HCEC 1CT (cell line): ENCODE measurements around the gene EYS.
"Not testable (repeated sequence)": the region's sequence is repeated elsewhere in the genome, so short reads cannot be mapped to it uniquely, and the experiment has no call there.

Experiments
- DNase-seq: peaks from one replicate; pipeline ENCODE4 v3.0.0-alpha.2; 2017

EYS gene

DNA sequence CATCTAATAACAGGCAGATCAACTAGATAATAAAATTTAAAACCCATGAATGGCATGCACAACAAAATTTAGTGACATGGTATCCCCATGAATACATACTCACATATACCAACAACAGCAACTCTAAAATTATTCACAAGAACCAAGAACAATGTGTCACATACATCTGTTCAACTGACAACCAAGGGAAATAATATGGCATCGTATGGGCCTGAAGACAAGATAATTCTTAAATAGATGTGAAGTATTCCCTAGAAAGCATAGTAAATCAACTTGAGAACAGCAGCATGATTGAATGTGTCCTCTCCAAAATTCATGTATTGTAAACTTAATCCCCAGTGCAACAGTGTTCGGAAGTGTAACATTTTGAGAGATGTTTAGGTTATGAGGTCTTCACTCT lies 635.5 kb downstream of the EYS start:
- DNase-seq: no peak

DNA sequence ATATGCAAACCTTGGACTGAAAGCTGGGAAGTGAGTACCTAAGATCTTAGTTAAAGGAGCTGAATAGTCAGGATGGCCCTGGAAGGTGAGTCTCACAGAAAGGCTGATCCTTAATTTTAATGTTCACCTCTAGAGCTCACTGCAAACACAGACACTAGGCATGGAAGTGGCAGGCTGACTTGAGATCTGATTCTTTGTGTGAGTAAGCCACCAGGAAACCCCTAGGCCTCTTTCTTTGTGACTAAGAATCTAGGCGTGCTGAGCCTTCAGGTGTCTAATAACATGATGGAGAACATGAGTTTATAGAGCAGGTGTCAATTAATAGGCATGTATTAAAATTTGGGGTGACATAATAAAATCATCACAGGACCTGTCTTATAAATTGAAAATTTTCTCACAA lies 642.2 kb downstream of the EYS start:
- DNase-seq: no peak

DNA sequence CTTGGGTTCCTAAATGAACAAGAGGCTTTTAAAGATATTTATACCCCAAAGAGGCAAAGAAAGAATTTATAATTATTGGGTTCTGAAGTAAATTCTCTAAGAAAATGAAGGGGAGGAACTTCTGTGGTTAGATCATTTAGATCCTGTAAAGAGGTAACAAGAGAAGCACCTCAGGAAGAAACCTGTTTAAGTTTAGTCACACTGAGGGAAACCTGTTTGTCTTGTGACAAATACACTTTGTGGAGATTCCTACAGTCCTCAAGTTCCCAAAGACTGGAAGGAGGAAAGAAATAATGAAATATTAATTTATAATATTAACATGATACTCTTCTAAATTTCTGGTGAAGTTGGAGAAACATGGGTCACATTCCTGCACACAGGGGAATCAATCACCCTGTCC lies 647.5 kb downstream of the EYS start:
- DNase-seq: no peak

DNA sequence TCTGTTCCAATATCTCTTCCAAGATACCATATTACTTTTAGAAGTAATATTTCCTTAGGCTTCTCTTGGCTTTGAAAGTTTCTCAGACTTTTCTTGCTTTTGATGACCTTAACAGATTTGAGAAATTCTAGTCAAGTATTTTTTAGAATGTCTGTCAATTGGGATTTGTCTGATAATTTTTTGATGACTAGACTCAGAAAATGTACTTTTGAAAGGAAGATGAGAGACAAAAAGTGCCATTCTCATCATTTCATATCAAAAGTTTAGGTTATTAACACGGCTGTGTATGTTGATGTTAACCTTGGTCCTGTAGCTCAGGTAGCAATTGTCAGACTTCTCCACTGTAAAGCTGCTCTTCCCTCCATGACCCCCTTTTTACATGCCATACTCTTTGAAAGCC lies 651.5 kb downstream of the EYS start:
- no peak for DNase-seq

DNA sequence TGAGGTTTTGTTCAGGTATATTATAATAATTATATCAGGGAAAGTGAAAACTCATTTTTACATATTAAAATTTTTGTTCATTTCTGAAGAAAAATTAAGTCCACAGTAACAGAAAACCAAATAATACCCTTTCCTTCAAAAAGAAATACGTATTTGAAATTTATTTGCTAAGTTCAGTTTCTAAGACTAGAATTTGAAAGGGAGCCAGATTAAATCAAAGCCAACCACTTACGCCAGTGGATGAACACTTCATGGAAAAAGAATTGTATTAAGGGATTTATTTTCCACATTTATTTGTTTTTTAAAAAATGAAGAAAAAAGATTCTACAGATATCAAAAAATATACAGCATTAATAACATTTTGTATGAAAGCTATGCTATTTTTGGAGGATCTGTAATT lies 654.4 kb downstream of the EYS start:
- DNase-seq: no peak

DNA sequence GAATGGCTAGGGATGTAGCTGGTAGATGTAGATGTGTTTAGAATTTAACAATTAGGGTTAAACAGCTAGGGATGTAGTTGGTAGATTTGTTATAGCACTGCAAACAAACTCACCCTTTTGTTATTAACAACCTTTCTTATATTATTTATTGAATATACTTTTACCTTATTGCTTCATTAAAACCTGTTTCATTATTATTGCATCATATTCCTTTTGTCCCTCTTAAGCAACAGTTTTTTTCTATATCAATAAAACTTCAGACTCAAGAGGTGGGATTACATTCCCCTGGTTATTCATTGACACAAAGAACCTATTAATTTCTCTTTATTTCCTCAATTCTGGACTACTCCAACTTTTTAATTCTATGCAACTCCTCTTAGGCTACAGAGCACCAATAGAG lies 661.2 kb downstream of the EYS start:
- DNase-seq: no peak

DNA sequence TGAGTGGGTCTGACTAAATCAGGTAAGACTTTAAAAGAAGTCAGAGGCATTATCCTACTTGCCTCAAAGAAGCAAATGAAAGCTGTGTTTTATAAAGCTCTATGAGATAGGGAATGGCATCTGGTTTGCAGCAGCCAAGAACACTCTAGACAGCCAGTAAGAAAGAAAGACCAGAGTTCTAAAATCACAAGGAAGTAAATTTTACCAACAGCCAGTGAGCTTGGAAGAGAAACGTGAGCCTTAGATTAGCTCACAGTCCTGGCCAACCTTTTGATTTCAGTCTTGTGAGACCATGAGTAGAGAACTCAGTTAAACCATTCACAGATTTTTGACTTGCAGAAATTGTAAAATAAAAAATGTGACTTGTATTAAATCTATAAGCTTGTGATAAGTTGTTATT lies 693.0 kb downstream of the EYS start:
- DNase-seq: no peak

DNA sequence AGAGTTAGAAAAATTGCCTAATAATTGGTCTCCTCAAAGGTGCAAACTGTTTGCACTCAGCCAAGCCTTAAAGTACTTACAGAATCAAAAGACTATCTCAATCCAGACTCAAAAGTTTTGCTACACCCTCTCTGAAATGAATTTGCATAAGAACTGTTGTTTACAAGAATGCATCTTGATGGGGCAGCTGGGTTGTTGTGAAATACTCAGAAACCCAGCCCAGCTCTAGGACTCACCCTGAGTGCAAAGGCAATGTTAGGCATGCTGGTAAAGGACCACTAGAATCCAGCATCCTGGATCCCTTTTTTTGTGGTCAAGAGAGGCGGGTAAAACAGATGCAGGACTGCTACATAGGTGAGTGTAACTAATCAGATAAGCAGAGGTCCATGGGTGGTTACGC lies 700.2 kb downstream of the EYS start:
- DNase-seq: no peak

DNA sequence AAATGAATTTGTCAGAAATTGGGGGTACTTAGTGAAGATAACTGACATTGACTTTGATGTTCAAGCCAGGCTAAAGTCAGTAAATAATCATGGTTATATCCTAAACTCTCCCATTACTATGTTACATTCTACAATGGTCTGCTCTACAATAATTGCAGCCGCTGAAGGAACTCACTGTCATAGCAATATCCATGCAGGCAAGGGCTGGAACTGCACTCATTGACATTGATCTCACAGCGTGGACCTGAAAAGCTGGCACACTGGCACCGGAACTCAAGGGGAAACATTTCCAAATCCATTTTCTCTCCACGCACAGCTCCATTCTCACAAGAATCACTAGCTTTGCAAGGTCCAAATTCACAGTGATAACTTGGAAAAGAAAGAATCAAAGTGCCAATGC lies 702.7 kb downstream of the EYS start:
- no peak for DNase-seq

DNA sequence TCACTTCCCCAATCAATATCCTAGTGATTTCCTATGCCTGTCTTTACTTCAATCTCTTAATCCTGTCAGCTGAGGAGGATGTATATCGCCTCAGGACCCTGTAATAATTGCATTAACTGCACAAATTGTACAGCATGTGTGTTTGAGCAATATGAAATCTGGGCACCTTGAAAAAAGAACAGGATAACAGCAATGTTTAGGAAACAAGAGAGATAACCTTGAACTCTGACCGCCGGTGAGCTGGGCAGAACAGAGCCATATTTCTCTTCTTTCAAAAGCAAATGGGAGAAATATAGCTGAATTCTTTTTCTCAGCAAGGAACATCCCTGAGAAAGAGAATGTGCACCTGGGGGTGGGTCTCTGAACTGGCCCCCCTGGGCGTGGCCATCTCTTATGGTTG lies 704.1 kb downstream of the EYS start:
- DNase-seq: not testable (repeated sequence)

DNA sequence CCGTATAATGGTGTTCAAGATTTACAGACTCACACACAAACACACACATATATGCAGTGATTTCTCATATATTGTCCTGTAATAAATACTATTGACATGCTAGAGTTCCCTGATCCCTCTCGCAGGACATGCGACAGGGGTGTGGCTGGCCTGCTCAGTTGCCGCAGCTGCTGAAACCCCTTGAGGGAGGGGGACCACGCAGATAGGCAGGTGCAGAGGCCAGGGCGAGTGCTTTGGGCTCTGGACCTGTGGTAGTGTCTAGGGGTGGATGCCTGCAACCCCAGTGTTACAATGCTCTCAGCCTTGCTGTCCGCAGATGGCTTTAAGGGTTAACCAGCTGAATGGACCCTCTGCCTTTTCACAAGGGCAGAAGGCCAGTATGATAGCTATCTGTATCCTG lies 706.2 kb downstream of the EYS start:
- DNase-seq: no peak

DNA sequence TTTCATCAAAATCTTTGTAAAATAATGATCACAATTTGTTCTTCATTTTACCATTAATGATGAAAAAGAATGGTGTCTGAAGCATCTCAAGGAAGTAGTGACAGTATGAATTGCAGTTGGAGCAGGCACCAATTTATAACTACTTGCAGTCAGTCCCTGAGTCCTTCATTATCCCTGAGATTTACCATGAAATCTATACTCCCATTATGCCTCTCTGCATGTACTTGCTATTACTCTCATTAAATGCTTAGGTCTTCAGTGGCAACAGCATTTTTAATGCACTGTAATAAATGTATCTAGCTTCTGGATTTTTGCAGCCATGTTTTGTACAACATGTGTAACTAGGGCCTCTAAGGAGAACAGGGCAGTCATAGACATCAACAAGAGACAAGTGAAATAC lies 708.8 kb downstream of the EYS start:
- no peak for DNase-seq

DNA sequence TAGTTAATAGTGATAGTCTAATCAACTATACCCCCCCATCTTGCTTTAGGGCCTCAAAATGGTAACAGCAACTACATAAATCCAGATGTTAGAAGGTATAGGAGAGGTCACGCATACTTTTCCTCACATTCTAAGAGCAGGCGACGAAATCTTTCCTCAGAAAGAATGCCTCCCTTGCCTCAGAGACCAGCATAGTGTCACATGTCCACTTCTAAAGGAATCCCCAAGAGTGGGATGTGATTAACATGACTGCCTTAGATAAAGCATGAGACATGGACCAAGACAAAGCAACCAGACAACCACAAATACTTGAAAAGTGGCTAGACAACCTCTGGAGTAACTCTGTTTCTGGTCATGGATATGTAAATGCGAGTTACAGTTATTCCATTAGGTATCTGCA lies 710.7 kb downstream of the EYS start:
- no peak for DNase-seq

DNA sequence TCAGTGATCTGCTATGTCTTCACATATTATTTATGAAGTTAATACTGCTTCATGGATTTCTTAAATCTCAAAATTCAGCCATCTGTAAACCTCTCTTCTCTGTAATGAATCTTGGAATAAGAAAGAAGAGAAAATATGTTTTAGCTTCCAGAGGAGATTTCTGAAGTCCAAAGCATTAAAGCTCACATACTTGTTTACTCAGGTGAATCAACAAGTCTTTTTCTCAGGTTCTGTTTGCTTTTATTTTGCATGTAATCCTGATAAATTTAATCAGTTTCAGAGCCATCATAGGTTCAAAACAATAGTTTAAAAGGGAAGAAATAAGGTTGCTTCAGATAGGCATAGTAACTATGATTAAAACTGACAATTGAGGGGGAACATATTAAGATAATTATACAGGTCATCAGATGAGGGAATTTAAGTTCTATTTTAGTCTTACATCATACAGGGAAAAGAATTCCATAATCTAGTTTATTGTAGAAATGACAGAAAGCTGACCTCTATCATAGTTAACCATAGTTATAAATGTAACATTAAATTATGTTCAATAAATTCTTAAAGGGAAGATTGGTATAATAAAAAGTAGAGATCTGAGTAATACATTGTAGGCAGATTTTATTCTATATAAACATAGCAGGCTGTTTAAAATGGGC lies 716.2 kb downstream of the EYS start:
- DNase-seq: no peak

DNA sequence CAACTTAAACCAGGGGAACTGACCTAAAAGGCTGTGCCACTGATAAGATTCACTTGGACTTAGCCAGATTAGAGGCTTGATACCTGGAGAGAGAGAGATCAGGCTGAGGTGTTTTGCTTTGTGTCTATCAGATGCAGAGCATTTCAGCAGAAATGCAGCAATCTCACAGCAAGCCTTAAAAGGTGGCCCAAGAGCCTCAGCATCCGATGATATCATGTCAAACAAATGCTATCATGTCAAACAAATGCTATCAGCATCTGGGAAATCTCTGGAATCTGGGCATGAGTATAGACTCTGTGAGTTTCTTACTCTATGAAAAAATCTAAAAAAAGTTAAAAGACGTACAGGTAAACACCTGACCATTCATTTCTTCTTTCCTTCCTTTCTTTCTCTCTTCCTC lies 718.9 kb downstream of the EYS start:
- DNase-seq: no peak

DNA sequence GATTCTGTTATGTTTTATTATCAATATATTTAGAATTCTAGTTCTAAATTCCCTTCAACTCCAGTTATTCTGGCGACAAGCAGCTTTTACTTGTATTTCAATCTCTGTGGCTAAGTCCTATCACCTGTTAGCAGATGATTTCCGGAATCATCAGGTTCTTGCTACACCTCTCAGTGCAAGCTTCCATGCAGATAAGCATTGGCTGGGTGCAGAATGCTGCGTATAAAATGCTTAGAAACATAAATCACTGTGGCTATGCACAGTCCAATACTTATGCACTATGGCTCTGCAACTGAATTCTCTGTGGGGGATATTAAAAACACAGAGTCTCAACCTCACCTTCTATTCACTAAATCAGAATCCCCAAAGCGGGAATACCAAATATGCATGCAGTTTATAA lies 720.0 kb downstream of the EYS start:
- DNase-seq: no peak

DNA sequence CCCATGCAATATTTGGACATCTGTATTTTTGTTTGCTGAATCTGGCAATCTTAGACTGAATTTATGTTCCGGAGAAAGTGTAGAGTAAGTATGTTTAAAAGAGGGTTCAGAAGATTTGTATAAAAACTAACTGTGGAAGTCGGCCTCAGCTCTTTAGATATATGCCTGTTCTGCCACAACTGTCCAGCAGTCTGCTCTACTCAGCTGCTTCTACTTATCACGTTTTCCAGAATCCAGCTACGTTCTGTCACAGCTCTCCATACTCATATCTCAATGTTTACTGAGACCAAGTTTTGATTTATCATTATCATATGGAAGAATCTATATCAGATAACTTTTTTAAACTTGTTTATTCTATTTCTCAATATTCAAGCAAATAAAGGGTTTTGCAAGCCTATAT lies 721.3 kb downstream of the EYS start:
- DNase-seq: no peak

DNA sequence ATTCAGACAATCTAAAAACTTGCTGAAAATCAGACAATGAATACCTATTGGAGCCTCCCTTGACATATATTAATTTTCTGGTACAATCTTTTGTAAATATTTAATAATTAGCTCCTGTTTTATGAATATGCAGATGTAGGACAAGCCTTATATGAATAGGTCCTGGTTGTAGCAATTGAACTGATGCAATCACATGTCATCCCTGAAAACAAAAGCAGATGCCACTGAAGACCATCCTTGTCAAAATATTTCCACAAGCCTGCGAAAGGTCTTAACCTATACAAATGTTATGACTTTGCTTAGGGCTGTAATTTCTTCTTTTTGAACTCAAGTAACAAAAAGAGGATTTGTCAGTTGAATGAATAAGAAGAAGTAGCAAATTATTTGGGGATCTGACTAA lies 722.1 kb downstream of the EYS start:
- DNase-seq: no peak

DNA sequence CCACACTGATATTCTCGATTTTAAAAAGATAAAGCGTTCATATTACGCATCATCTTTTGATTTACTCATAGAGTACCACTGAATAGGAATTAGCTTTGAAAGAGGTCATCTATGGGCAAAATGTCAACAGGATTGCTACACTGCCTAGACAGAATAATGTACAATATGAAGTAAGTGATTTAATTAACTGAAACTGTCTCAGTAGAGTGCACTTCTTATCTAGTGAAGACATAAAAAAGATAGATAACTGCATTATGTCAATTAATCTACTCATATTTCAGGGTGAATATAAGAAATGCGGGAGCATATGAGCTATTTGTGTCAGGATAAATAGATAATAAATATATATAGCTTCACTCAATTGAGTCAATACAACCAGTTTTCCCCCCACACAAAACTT lies 723.9 kb downstream of the EYS start:
- DNase-seq: no peak

DNA sequence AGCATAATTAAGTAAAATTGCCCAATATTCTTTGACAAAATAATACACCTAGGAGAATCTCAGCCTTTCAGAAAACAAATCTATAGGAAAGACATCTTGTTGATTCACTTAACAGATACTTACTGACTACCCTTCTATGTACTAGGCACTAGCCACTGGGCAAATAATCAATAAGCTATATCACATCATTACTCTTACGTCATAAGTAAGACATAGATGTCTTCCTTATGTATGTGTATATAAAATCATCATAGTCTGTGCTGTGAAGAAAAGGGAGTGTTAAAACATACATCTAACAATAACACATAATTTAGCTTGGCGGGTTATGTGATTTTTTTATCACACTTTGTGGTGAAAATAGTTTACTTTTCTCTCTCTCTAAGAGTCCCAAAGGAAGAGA lies 733.9 kb downstream of the EYS start:
- no peak for DNase-seq

DNA sequence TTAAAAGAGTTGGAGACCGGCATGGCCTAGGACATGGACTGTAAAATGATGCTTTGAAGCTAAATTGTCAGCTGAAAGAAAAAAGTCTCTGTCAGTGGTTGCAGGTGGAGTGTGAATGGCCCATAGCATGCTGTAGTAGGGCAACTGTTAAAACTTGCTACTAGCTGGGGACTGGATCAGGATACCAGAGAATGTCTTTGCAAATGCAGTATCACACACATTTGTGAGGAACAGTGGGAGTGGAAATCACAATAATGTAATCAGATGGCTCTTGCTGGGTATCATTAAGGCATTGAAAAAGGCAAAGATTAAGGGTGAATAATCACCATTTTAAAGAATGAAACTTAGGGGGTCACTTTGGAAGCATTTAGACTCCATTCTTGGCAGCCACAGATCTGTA lies 737.9 kb downstream of the EYS start:
- no peak for DNase-seq

DNA sequence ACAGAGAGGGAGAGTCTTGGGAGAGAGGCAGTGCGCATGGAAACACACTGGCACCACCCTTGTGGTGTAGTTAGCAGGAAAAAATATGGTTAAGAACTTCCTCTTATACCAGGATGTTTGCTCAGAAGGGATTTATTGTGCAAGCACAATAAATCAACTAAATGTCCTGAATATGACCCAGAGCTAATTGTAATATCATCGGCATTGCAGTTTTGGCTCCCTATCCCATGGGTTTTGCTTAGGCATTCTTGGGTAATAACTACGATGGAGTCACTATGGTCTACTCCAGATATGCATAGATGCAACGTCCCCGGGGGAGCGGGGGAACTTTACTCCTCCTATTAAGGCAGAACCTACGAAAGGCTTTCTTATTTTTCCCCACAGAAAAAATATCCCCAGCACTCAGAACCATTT lies 751.6 kb downstream of the EYS start:
- DNase-seq: no peak

DNA sequence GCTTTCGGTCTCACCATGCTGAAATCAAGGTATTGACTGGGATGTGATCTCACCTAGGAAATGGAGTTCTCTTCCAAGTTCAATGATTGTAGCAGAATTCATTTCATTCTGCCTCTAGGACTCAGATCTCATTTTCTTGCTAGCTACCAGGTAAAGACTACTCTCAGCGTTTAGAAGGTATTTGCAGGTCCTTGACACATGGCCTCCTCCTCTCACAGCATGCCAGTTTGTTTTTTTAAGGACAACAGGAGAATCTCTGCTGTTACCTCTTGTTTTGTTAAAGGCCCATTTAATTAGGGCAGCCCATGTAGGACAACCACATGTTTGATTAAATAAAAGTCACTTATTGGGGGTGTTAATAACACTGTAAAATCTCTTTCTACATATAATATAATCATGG lies 757.8 kb downstream of the EYS start:
- DNase-seq: no peak

DNA sequence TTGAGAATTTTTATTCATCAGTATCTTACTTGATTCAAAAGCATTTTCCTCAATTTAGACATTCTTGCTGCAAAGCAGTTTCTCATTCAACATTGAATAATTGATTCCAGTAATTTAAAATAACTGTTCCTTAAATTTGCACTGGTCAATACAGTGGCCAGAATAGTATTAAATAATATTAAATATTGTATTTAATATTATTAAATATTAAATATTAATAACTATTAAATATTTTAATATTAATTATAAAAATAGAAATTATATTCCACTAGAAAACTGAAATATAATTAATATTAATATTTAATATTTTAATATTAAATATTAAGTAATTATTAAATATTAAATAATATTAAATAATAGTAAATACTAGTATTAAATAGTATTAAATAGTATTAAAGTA lies 758.8 kb downstream of the EYS start:
- DNase-seq: no peak

DNA sequence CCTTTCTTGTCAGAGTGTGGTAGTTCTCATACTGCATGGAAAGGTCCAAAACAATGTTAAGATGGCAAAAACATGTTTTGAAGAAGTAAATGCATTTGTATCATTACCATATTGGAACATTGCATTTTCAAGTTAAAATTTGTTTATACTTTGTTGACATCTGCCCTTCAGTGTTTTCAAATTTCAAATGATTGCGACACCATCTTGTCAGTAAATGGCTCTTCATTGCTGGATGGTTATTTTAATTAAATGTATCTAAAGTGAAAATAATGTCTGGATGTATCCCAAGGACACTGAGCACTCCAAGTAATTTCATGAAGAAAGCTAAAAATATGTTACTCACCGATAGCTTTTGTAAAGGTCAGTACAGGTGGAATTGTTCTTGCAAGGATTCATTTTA lies 761.6 kb downstream of the EYS start:
- DNase-seq: no peak

DNA sequence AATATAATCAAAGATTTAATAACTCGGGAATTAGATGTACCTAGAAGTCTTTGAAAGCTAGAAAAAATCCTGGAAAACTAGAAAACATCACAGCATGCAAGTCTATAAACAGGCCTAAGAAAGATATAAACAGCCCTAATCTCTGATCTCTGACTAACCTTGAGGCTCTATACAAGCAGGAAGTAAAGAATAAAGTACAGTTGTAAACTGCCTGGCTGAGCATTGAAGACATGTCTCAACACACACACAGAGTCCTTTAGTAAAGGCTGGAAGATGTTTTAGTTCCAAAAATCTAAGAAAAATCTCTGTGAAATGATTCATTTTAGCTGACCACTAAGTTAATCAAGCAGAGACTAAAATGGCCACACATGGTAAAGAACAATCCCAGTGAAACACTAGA lies 774.5 kb downstream of the EYS start:
- no peak for DNase-seq
